ENCODE results near the gene TM9SF2. TPM values are rescaled to one million over a fixed set of nuclear protein-coding genes. Genes with fewer than 3 reads are reported as not detected.

The TM9SF2 gene
- total and polyA plus RNA-seq, 9 of the 15 experiments (the other 6 are each of a cell fraction or from before 2014, with no cell fraction given), result 23.3 to 83.2 (median 55.1) TPM

DNA sequence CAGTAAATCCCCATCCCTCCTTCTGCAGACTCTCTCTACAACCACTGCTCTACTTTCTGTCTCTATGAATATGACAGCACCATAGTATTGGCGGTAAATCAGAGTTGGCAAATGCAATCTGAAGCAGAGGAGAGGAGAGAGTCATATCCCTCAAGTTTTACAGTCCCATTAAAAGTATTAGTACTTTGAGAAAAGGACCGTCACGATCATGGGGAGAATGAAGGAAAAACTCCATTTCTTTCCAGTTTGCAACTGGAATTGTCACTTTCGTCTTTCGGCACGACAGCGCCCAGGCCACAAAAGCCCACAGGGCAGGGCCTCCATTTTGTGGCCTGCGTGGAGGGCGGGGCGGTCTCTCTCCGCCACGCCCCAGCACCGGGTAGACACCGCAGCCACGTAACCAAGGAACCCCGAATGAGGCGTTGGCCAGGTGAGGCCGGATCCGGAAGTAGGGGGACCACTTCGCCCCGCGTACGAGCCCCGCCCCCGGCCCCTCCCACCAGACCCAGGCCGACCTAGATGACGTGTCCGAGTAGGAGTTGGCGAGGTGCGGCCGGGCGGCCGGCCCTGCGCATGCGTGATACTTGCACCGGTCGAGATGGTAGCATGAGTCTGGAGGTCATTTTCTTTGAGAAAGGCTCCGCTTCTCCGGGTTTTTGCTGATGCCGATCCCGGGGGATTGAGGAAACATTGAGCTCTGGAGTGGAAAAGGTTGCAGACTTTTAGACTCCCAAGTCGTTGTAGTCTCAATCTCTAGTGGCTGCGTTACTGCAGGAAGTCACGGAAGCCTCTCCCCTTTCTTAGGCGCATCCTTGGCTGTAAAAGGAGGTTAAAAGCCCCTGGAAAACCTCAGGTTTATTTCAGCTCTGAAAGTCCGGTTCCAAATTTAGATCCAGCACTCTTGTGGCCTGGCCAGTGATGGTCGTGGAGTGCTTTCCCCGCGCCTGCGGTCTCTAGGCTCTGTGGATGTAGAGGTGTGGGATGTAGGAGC is 2.8 kb upstream of the TM9SF2 start (continued):
- TF ChIP-seq, protein P1, sequence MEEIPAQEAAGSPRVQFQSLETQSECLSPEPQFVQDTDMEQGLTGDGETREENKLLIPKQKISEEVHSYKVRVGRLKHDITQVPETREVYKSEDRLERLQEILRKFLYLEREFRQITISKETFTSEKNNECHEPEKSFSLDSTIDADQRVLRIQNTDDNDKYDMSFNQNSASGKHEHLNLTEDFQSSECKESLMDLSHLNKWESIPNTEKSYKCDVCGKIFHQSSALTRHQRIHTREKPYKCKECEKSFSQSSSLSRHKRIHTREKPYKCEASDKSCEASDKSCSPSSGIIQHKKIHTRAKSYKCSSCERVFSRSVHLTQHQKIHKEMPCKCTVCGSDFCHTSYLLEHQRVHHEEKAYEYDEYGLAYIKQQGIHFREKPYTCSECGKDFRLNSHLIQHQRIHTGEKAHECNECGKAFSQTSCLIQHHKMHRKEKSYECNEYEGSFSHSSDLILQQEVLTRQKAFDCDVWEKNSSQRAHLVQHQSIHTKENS (CRISPR knock-in tag; IDR thresholded peaks at IDR 0.05), result no peak
- TF ChIP-seq, protein P2, sequence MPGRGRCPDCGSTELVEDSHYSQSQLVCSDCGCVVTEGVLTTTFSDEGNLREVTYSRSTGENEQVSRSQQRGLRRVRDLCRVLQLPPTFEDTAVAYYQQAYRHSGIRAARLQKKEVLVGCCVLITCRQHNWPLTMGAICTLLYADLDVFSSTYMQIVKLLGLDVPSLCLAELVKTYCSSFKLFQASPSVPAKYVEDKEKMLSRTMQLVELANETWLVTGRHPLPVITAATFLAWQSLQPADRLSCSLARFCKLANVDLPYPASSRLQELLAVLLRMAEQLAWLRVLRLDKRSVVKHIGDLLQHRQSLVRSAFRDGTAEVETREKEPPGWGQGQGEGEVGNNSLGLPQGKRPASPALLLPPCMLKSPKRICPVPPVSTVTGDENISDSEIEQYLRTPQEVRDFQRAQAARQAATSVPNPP (IDR thresholded peaks at IDR 0.05; ENCODE audit: borderline replicate concordance, insufficient read depth, insufficient read length), result no peak
- peak; percentile 54 for TF ChIP-seq TAF9B (IDR thresholded peaks at IDR 0.05; ENCODE audit: partially characterized antibody)
- no peak for TF ChIP-seq ZNF75A (CRISPR knock-in tag; IDR thresholded peaks at IDR 0.05)
- TF ChIP-seq FOXK1 (CRISPR knock-in tag; IDR thresholded peaks at IDR 0.05; ENCODE audit: borderline replicate concordance), result no peak
- TF ChIP-seq SP2 (IDR thresholded peaks at IDR 0.05; ENCODE audit: extremely low read depth, low read depth, low read length, poor library complexity, severe bottlenecking), result no peak
- TF ChIP-seq ZNF121 (CRISPR knock-in tag; conservative IDR thresholded peaks at IDR 0.05), result no peak
- TF ChIP-seq, protein P3, sequence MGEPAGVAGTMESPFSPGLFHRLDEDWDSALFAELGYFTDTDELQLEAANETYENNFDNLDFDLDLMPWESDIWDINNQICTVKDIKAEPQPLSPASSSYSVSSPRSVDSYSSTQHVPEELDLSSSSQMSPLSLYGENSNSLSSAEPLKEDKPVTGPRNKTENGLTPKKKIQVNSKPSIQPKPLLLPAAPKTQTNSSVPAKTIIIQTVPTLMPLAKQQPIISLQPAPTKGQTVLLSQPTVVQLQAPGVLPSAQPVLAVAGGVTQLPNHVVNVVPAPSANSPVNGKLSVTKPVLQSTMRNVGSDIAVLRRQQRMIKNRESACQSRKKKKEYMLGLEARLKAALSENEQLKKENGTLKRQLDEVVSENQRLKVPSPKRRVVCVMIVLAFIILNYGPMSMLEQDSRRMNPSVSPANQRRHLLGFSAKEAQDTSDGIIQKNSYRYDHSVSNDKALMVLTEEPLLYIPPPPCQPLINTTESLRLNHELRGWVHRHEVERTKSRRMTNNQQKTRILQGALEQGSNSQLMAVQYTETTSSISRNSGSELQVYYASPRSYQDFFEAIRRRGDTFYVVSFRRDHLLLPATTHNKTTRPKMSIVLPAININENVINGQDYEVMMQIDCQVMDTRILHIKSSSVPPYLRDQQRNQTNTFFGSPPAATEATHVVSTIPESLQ (CRISPR knock-in tag; IDR thresholded peaks at IDR 0.05), result no peak
- TF ChIP-seq BDP1 (IDR thresholded peaks at IDR 0.05; ENCODE audit: insufficient read depth, insufficient read length), result no peak
- TF ChIP-seq, protein P4, sequence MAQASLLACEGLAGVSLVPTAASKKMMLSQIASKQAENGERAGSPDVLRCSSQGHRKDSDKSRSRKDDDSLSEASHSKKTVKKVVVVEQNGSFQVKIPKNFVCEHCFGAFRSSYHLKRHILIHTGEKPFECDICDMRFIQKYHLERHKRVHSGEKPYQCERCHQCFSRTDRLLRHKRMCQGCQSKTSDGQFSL (CRISPR knock-in tag; IDR thresholded peaks at IDR 0.05), result no peak
- TF ChIP-seq, protein P4 (tag; IDR thresholded peaks at IDR 0.05), result no peak
- peak; percentile 41 for TF ChIP-seq POLR2B (IDR thresholded peaks at IDR 0.05; ENCODE audit: low read depth, partially characterized antibody)
- no peak for TF ChIP-seq ZC3H8 (IDR thresholded peaks at IDR 0.05)
- TF ChIP-seq, protein P5, sequence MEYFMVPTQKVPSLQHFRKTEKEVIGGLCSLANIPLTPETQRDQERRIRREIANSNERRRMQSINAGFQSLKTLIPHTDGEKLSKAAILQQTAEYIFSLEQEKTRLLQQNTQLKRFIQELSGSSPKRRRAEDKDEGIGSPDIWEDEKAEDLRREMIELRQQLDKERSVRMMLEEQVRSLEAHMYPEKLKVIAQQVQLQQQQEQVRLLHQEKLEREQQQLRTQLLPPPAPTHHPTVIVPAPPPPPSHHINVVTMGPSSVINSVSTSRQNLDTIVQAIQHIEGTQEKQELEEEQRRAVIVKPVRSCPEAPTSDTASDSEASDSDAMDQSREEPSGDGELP (CRISPR knock-in tag; IDR thresholded peaks at IDR 0.05; ENCODE audit: borderline replicate concordance), result peak; percentile 78; the same call in 1 of the 2 replicates
- TF ChIP-seq, protein P6, sequence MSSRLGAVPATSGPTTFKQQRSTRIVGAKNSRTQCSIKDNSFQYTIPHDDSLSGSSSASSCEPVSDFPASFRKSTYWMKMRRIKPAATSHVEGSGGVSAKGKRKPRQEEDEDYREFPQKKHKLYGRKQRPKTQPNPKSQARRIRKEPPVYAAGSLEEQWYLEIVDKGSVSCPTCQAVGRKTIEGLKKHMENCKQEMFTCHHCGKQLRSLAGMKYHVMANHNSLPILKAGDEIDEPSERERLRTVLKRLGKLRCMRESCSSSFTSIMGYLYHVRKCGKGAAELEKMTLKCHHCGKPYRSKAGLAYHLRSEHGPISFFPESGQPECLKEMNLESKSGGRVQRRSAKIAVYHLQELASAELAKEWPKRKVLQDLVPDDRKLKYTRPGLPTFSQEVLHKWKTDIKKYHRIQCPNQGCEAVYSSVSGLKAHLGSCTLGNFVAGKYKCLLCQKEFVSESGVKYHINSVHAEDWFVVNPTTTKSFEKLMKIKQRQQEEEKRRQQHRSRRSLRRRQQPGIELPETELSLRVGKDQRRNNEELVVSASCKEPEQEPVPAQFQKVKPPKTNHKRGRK (tag; IDR thresholded peaks at IDR 0.05), result no peak
- TF ChIP-seq, protein P7, sequence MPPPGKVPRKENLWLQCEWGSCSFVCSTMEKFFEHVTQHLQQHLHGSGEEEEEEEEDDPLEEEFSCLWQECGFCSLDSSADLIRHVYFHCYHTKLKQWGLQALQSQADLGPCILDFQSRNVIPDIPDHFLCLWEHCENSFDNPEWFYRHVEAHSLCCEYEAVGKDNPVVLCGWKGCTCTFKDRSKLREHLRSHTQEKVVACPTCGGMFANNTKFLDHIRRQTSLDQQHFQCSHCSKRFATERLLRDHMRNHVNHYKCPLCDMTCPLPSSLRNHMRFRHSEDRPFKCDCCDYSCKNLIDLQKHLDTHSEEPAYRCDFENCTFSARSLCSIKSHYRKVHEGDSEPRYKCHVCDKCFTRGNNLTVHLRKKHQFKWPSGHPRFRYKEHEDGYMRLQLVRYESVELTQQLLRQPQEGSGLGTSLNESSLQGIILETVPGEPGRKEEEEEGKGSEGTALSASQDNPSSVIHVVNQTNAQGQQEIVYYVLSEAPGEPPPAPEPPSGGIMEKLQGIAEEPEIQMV (tag; conservative IDR thresholded peaks at IDR 0.05; ENCODE audit: low read depth), result no peak
